ENCODE data around the gene STOX1.

- no peak for TF ChIP-seq POLR2AphosphoS5 (IDR thresholded peaks at IDR 0.05; ENCODE audit: low read depth, low read length)
- TF ChIP-seq REST (IDR thresholded peaks at IDR 0.05; ENCODE audit: insufficient read depth in 1 of 2, low read depth in 2 of 2, low read length in 2 of 2): no peak
- no peak for TF ChIP-seq TAF1 (IDR thresholded peaks at IDR 0.05; ENCODE audit: borderline replicate concordance, insufficient read depth, low read length)
- no peak for TF ChIP-seq FOXP2 (optimal IDR thresholded peaks at IDR 0.05; ENCODE audit: borderline replicate concordance, extremely low read depth, extremely low read length, insufficient read depth)
Measured at GRCh38 chr10:68790476-68790875, 36.9 kb upstream of the STOX1 start.
